ENCODE results near the gene L2HGDH. TPM values are rescaled to one million over a fixed set of nuclear protein-coding genes. Genes with fewer than 3 reads are reported as not detected.
"Not testable (repeated sequence)": the region's sequence is repeated elsewhere in the genome, so short reads cannot be mapped to it uniquely, and the experiment has no call there.

Gene L2HGDH
- total RNA-seq (10 to 100 TPM; 19.7 to 20.0 TPM), polyA plus RNA-seq (3.6 TPM)

DNA sequence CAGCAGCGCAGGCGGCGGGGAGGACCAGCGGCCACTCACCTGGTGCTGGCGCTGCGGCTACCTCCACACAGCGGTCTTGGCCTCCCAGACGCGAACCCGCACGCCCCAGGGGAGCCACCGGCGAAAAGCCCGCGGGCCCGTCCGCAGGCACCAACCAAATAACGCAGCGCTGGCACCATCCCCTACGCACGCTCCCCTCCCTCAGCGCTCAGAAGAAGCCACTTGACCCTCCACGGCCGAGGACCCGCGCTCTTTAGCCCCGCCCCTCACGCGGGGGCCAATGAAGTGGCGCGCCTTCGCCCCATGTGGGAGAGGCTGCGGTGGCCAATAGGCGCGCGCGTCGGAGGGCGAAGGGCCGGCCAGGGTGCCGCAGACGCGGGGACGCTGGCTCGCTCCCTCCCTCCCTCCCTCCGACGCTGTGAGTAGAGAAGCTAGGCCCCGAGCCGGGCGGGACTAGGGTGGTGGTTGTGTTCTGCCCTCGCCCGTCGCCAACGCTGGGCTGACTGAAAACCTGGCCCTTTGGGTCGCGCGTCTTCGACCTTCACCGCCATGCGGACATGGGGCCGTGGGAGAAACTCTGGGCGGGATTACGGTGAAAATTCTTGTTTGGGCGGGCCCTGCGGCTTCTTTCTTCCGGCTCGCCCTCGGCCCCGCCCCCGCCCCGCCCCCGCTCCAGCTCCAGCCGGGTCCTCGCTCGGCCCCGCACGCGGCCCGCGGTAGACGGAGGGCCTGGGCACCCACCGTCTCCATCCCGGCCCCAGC, at the start of gene L2HGDH, which contains the start of gene DMAC2L:
L2HGDH (minus strand) TSS at position 258 of the 762 bp plus-strand sequence; CDS start at position 179, 79 bp downstream.
DMAC2L (plus strand) TSS at position 353 of the 762 bp plus-strand sequence. CDS start 9,164 bp downstream, outside the sequence.
- Mint-ChIP-seq H3K36me3 (peaks cover 0 to 22% (median 4%) of the 10 kb centered on the region in 3 donors), H3K9me3 (no peaks in the 10 kb centered on the region), H3K27me3 (peaks cover 0 to 2% of the 10 kb centered on the region in 2 donors), H3K4me3 (peak within 1 kb of the TSS; percentile 88 to 98 (median 93)), H3K4me1 (peaks cover 38 to 47% (median 43%) of the 10 kb centered on the region in 3 donors), H3K27ac (peak within 1 kb of the TSS; percentile 95 to 99 (median 98))
- H3K9me3 ChIP-seq (ENCODE audit: low read length): no peaks in the 10 kb centered on the region
- no peaks in the 10 kb centered on the region for H3K27me3 ChIP-seq (ENCODE audit: insufficient read depth, low read length, poor library complexity, severe bottlenecking)
- H3K4me3 ChIP-seq (ENCODE audit: low read length): peak within 1 kb of the TSS; percentile 84
- POLR2A ChIA-PET: interaction anchor here (0.5 to 2.1 kb wide), 4 partner anchors 9 to 492 kb away, joined by 3 to 18 read pairs (median 4); partner anchors contain the start of gene MAP4K5
- peak; percentile 84 to 92 (median 89) for DNase-seq
- no peaks in the 10 kb centered on the region for H3K36me3 ChIP-seq (ENCODE audit: insufficient read depth, low read length)
- H3K4me1 ChIP-seq (ENCODE audit: insufficient read depth, low read length): peaks cover 20% of the 10 kb centered on the region
- peak within 1 kb of the TSS; percentile 52 for H3K27ac ChIP-seq (ENCODE audit: low read depth, low read length)
- CTCF ChIA-PET: interaction anchor here (1.0 to 3.6 kb wide), 4 partner anchors 9 to 691 kb away, joined by 3 to 39 read pairs (median 4); partner anchors contain the start of genes MAP4K5, MGAT2 and RPL36AL

DNA sequence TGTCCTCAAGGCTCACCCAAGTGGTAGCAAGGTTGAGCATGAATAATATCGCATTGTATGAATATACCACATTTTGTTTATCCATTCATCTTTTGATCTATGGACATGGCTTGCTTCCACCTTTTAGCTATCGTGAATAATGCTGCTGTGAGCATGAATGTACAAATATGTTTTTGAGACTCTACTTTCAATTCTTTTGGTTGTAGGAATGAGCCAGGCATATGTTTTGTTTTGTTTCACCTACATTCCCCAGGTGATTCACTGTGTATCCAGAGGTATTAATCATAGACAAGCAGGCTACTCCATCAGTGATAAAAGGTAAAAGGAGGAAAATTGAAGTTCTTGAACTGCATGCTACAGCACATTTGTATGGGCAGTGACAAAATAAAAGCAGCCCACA, 48.8 kb upstream of the L2HGDH start:
- H3K9me3 Mint-ChIP-seq: peaks cover 0 to 2% (median 0%) of the 10 kb centered on the region in 5 donors
- no peaks in the 10 kb centered on the region for H3K36me3 ChIP-seq (ENCODE audit: insufficient read depth, low read length)
- H3K27me3 Mint-ChIP-seq: no peaks in the 10 kb centered on the region
- H3K27me3 ChIP-seq (ENCODE audit: insufficient read depth, low read length, poor library complexity, severe bottlenecking): no peaks in the 10 kb centered on the region
- H3K27ac Mint-ChIP-seq: peak overlapping the region in 2 of 8 donors; percentile 48 to 54
- no peak overlapping the region for H3K4me3 Mint-ChIP-seq
- H3K4me1 ChIP-seq (ENCODE audit: insufficient read depth, low read length): peaks cover 15% of the 10 kb centered on the region
- CTCF ChIA-PET: no interaction called here
- peaks cover 27 to 49% (median 45%) of the 10 kb centered on the region in 3 donors for H3K4me1 Mint-ChIP-seq
- H3K9me3 ChIP-seq (ENCODE audit: low read length): no peaks in the 10 kb centered on the region
- H3K27ac ChIP-seq (ENCODE audit: low read depth, low read length): no peak overlapping the region
- no peak for DNase-seq
- peaks cover 17 to 36% (median 22%) of the 10 kb centered on the region in 3 donors for H3K36me3 Mint-ChIP-seq
- POLR2A ChIA-PET: no interaction called here
- H3K4me3 ChIP-seq (ENCODE audit: low read length): no peak overlapping the region

DNA sequence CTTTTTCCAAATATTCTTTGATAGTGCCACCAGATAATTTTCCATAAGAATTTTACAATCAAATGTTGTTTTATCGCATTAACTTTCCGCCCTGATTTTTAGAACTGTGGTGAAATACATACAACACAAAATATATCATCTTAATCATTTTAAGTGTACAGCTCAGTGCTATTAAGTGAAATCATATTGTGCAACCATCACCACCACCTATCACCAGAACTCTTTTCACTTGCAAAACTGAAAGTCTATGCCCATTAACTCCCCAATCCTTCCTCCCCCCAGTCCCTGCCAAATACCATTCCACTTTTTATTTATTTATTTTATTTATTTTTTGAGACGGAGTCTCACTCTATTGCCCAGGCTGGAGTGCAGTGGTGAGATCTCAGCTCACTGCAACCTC, 48.1 kb upstream of the L2HGDH start:
- Mint-ChIP-seq H3K36me3 (peaks cover 17 to 41% (median 27%) of the 10 kb centered on the region in 3 donors), H3K27me3 (no peaks in the 10 kb centered on the region), H3K27ac (peak overlapping the region in 2 of 8 donors; percentile 55 to 79), H3K9me3 (peaks cover 0 to 2% (median 0%) of the 10 kb centered on the region in 5 donors), H3K4me3 (peak overlapping the region in 1 of 7 donors; percentile 6), H3K4me1 (peaks cover 27 to 49% (median 45%) of the 10 kb centered on the region in 3 donors)
- CTCF ChIA-PET: no interaction called here
- H3K4me3 ChIP-seq (ENCODE audit: low read length): no peak overlapping the region
- no peak overlapping the region for H3K27ac ChIP-seq (ENCODE audit: low read depth, low read length)
- DNase-seq: no peak
- no peaks in the 10 kb centered on the region for H3K36me3 ChIP-seq (ENCODE audit: insufficient read depth, low read length)
- no peaks in the 10 kb centered on the region for H3K9me3 ChIP-seq (ENCODE audit: low read length)
- no peaks in the 10 kb centered on the region for H3K27me3 ChIP-seq (ENCODE audit: insufficient read depth, low read length, poor library complexity, severe bottlenecking)
- H3K4me1 ChIP-seq (ENCODE audit: insufficient read depth, low read length): peaks cover 14% of the 10 kb centered on the region
- POLR2A ChIA-PET: no interaction called here

DNA sequence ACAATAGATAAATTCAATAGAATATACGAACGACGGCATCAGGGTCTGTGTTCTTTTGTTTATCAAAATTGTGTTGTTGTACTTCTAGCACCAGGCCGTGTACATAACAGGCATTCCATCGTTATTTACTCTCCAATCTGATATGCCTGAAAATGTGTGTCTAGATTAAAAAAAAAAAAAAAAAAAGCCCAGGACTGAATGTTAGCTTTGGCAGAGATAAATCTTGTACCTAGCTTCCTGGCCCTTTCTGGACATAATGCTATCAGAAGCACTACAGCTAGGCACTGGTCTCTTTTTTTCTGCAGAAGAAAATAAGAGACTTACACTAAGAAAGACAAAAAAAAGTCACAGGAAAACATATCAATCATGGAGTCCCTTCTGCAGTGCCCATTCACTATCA, 47.6 kb upstream of the L2HGDH start:
- CTCF ChIA-PET: no interaction called here
- Mint-ChIP-seq H3K27ac (no peak overlapping the region), H3K36me3 (peaks cover 17 to 41% (median 27%) of the 10 kb centered on the region in 3 donors), H3K4me3 (peak overlapping the region in 1 of 7 donors; percentile 6), H3K4me1 (peaks cover 23 to 45% (median 40%) of the 10 kb centered on the region in 3 donors), H3K27me3 (no peaks in the 10 kb centered on the region), H3K9me3 (peaks cover 0 to 2% (median 0%) of the 10 kb centered on the region in 5 donors)
- DNase-seq: no peak
- no peaks in the 10 kb centered on the region for H3K36me3 ChIP-seq (ENCODE audit: insufficient read depth, low read length)
- H3K4me3 ChIP-seq (ENCODE audit: low read length): no peak overlapping the region
- no peaks in the 10 kb centered on the region for H3K9me3 ChIP-seq (ENCODE audit: low read length)
- H3K4me1 ChIP-seq (ENCODE audit: insufficient read depth, low read length): peaks cover 9% of the 10 kb centered on the region
- no peak overlapping the region for H3K27ac ChIP-seq (ENCODE audit: low read depth, low read length)
- POLR2A ChIA-PET: no interaction called here
- no peaks in the 10 kb centered on the region for H3K27me3 ChIP-seq (ENCODE audit: insufficient read depth, low read length, poor library complexity, severe bottlenecking)

DNA sequence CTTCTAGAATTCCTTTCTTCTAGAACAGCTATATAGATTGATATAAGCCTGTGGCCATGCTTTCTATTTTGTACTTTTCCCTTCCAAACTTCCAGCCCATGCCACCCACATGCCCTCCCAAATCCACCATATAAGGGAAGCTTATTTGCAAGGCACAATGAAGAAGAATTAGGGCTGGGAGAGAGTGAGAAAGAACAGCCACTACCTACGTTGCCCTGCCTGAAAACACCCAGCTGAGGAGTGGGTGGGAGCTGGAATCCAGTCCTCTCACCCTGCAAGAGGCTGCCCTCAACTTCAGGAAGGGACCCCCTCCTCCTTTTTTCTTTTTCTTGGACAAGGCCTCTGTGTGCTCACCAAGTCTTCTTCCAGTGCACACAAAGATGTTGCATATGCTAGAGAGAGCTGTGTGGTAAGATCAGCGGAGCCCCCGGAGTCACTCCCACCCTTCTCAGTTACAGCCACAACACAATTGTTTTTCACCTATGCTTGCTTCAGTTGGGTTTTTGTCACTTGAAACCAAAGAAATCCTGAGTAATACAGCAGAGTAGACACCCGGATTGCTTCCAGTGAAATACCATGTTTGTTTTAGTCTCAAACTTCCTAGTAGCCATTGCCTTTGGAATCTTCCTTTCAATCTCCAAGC, 45.8 kb upstream of the L2HGDH start:
- peaks cover 17 to 41% (median 29%) of the 10 kb centered on the region in 3 donors for H3K36me3 Mint-ChIP-seq
- POLR2A ChIA-PET: no interaction called here
- Histone ChIP-seq H3K4me3 (ENCODE audit: low read length) (no peak overlapping the region), H3K4me1 (ENCODE audit: insufficient read depth, low read length) (no peaks in the 10 kb centered on the region), H3K9me3 (ENCODE audit: low read length) (no peaks in the 10 kb centered on the region), H3K36me3 (ENCODE audit: insufficient read depth, low read length) (no peaks in the 10 kb centered on the region), H3K27ac (ENCODE audit: low read depth, low read length) (no peak overlapping the region), H3K27me3 (ENCODE audit: insufficient read depth, low read length, poor library complexity, severe bottlenecking) (no peaks in the 10 kb centered on the region)
- no peak overlapping the region for H3K4me3 Mint-ChIP-seq
- no peaks in the 10 kb centered on the region for H3K27me3 Mint-ChIP-seq
- peak overlapping the region in 1 of 8 donors; percentile 26 for H3K27ac Mint-ChIP-seq
- peaks cover 0 to 2% (median 0%) of the 10 kb centered on the region in 5 donors for H3K9me3 Mint-ChIP-seq
- peaks cover 14 to 35% (median 29%) of the 10 kb centered on the region in 3 donors for H3K4me1 Mint-ChIP-seq
- DNase-seq: no peak
- CTCF ChIA-PET: no interaction called here

DNA sequence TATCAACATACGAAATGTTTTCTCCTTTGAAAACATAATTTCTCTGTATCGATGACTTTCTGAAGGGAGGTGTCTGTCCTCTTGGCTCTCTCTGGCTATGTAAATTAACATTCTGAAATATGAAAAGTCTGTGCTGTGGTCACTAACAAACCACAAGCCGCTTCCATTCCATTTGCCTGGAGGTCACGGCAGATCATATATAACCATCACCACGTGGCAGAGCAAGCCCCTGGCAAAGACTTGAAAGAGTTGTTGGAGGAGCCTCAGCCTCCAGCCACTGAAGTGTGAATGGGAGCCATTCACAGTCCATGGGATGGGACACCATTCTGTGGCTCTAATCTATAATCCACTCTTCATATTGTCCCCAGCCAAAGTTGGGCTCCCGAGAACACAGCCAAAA, 45.1 kb upstream of the L2HGDH start:
- Mint-ChIP-seq H3K27ac (peak overlapping the region in 1 of 8 donors; percentile 22), H3K4me3 (no peak overlapping the region), H3K36me3 (peaks cover 17 to 44% (median 29%) of the 10 kb centered on the region in 3 donors), H3K9me3 (no peaks in the 10 kb centered on the region), H3K27me3 (no peaks in the 10 kb centered on the region), H3K4me1 (peaks cover 6 to 29% (median 22%) of the 10 kb centered on the region in 3 donors)
- Histone ChIP-seq H3K4me3 (ENCODE audit: low read length) (no peak overlapping the region), H3K36me3 (ENCODE audit: insufficient read depth, low read length) (no peaks in the 10 kb centered on the region), H3K27ac (ENCODE audit: low read depth, low read length) (no peak overlapping the region), H3K27me3 (ENCODE audit: insufficient read depth, low read length, poor library complexity, severe bottlenecking) (no peaks in the 10 kb centered on the region), H3K9me3 (ENCODE audit: low read length) (no peaks in the 10 kb centered on the region), H3K4me1 (ENCODE audit: insufficient read depth, low read length) (no peaks in the 10 kb centered on the region)
- DNase-seq: no peak
- ChIA-PET POLR2A (no interaction called here), CTCF (no interaction called here)

DNA sequence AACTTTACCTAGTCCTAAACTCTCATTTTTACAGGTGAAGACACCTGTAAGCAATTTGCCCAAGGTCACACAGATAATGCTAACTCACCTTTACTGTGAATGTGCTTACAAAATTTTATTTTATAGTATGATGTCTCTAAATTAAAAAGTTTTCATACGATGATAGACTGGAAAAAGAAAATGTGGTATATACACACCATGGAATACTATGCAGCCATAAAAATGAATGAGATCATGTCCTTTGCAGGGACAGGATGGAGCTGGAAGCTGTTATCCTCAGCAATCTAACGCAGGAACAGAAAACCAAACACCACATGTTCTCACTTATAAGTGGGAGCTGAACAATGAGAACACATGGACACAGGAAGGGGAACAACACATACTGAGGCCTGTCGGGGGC, 44.3 kb upstream of the L2HGDH start:
- H3K27me3 Mint-ChIP-seq; H3K27me3 ChIP-seq (ENCODE audit: insufficient read depth, low read length, poor library complexity, severe bottlenecking); H3K9me3 Mint-ChIP-seq; DNase-seq; H3K9me3 ChIP-seq (ENCODE audit: low read length); H3K4me3 Mint-ChIP-seq; H3K36me3 ChIP-seq (ENCODE audit: insufficient read depth, low read length); H3K4me3 ChIP-seq (ENCODE audit: low read length); H3K4me1 ChIP-seq (ENCODE audit: insufficient read depth, low read length); POLR2A ChIA-PET; H3K27ac ChIP-seq (ENCODE audit: low read depth, low read length): not testable (repeated sequence)
- Mint-ChIP-seq H3K36me3 (peaks cover 17 to 44% (median 31%) of the 10 kb centered on the region in 3 donors), H3K4me1 (peaks cover 6 to 29% (median 19%) of the 10 kb centered on the region in 3 donors), H3K27ac (peak overlapping the region in 2 of 8 donors; percentile 17 to 45)
- CTCF ChIA-PET: interaction anchor here (1.5 kb wide), 1 partner anchor 35 kb away, joined by 5 read pairs; no protein-coding TSS in a partner anchor
